Stimulated activated CD8-positive, alpha-beta memory T cell treated with anti-CD3 and anti-CD28 coated beads, Interleukin-15, amount 100 ng/mL, for 24 hours (primary cell): Measurements from ENCODE around the gene PDE1C.
"Not testable (repeated sequence)": the region's sequence is repeated elsewhere in the genome, so short reads cannot be mapped to it uniquely, and the experiment has no call there.

ENCODE experiments used
- DNase-seq: peaks from one replicate; pipeline ENCODE4 v3.0.0-alpha.2; 2020; ENCODE audit warnings: low read depth

Gene PDE1C

GRCh38 chr7:31850066-31850465 lies 220.1 kb downstream of the PDE1C start:
- DNase-seq = no peak

- no peak for DNase-seq
These were observed 234.7 kb downstream of the PDE1C start for GRCh38 chr7:31835471-31835870.

- not testable (repeated sequence) for DNase-seq
These were observed 236.6 kb downstream of the PDE1C start for GRCh38 chr7:31833625-31834024.

- DNase-seq = no peak
These were observed 241.7 kb downstream of the PDE1C start for GRCh38 chr7:31828520-31828919.

GRCh38 chr7:31825576-31825975 lies 244.6 kb downstream of the PDE1C start:
- DNase-seq = no peak

- DNase-seq = no peak
These were observed 251.2 kb downstream of the PDE1C start for GRCh38 chr7:31819031-31819430.

GRCh38 chr7:31816810-31817209 lies 253.4 kb downstream of the PDE1C start:
- DNase-seq = no peak

- DNase-seq = no peak
These were observed 254.4 kb downstream of the PDE1C start for GRCh38 chr7:31815796-31816195.

GRCh38 chr7:31814187-31814586 lies 256.0 kb downstream of the PDE1C start:
- DNase-seq = no peak

GRCh38 chr7:31811650-31812461 lies 258.4 kb downstream of the PDE1C start:
- no peak for DNase-seq

- no peak for DNase-seq
These were observed 264.9 kb downstream of the PDE1C start for GRCh38 chr7:31805209-31805818.

- no peak for DNase-seq
These were observed 273.8 kb downstream of the PDE1C start for GRCh38 chr7:31796375-31796774.

GRCh38 chr7:31794851-31795344 lies 275.3 kb downstream of the PDE1C start:
- DNase-seq = no peak

GRCh38 chr7:31791881-31792280 lies 278.3 kb downstream of the PDE1C start:
- no peak for DNase-seq

GRCh38 chr7:31788883-31789680 lies 281.1 kb downstream of the PDE1C start:
- no peak for DNase-seq

GRCh38 chr7:31788445-31788844 lies 281.8 kb downstream of the PDE1C start:
- DNase-seq = no peak

GRCh38 chr7:31786326-31786725 lies 283.9 kb downstream of the PDE1C start:
- no peak for DNase-seq

- no peak for DNase-seq
These were observed 285.1 kb downstream of the PDE1C start for GRCh38 chr7:31785101-31785500.

- no peak for DNase-seq
These were observed 287.0 kb downstream of the PDE1C start for GRCh38 chr7:31783221-31783620.

- DNase-seq = no peak
These were observed 287.7 kb downstream of the PDE1C start for GRCh38 chr7:31782411-31782991.

GRCh38 chr7:31778296-31778695 lies 291.9 kb downstream of the PDE1C start:
- DNase-seq = no peak

- DNase-seq = no peak
These were observed 293.6 kb downstream of the PDE1C start for GRCh38 chr7:31776616-31777015.
